Lung (tissue), 12 donors: Measurements from ENCODE around the gene SPTB. TPM values are rescaled to one million over a fixed set of nuclear protein-coding genes. Genes with fewer than 3 reads are reported as not detected.

Experiments used
- ATAC-seq: fragments of 200-7000 bp; cut with Tn5 transposase; one replicate; pipeline ENCODE4 v1.9.1; 2020; ENCODE audit warnings: moderate number of reproducible peaks; ENCODE audit not compliant: insufficient read depth, low FRiP score
- DNase-seq, 3 donors: peaks; one replicate each; pipeline ENCODE4 v3.0.0-alpha.2; 2013 to 2017
- H3K27ac ChIP-seq, 2 donors: one replicate each; pipeline ENCODE4 v1.5.1; 2013; ENCODE audit warnings: mild to moderate bottlenecking in 2 of 2, moderate library complexity in 2 of 2, control low read depth in 1 of 2, inconsistent platforms in 1 of 2, low read depth in 1 of 2, low read length in 1 of 2
- H3K27me3 ChIP-seq, 3 donors: one replicate each; pipeline ENCODE4 v1.5.1; 2013; ENCODE audit warnings: low read length in 2 of 3; ENCODE audit not compliant: control insufficient read depth in 3 of 3, insufficient read depth in 3 of 3
- H3K36me3 ChIP-seq, 4 donors: one replicate each; pipeline ENCODE4 v1.5.1; 2013; ENCODE audit warnings: low read length in 4 of 4, mild to moderate bottlenecking in 1 of 4, moderate library complexity in 1 of 4; ENCODE audit not compliant: control insufficient read depth in 4 of 4, insufficient read depth in 4 of 4
- H3K4me1 ChIP-seq, 5 donors: one replicate each; pipeline ENCODE4 v1.5.1; 2013; ENCODE audit warnings: low read length in 5 of 5, mild to moderate bottlenecking in 2 of 5, moderate library complexity in 1 of 5; ENCODE audit not compliant: control insufficient read depth in 5 of 5, insufficient read depth in 5 of 5
- H3K4me3 ChIP-seq: one replicate; pipeline ENCODE4 v1.5.1; 2013; ENCODE audit warnings: mild to moderate bottlenecking, control low read depth, moderate library complexity
- H3K9ac ChIP-seq, 2 donors: one replicate each; pipeline ENCODE4 v1.5.1; 2013; ENCODE audit warnings: low read length in 2 of 2, control low read depth in 1 of 2; ENCODE audit not compliant: insufficient read depth in 1 of 2
- H3K9me3 ChIP-seq, 4 donors: one replicate each; pipeline ENCODE4 v1.5.1; 2013; ENCODE audit warnings: low read length in 3 of 4, mild to moderate bottlenecking in 1 of 4, moderate library complexity in 1 of 4; ENCODE audit not compliant: control insufficient read depth in 4 of 4, insufficient read depth in 3 of 4
- CTCF ChIP-seq: IDR thresholded peaks from 2 replicates; pipeline ENCODE4 v1.5.1; 2012; ENCODE audit warnings: mild to moderate bottlenecking; ENCODE audit errors: control extremely low read depth, extremely low read depth
- WGBS, 2 donors: extraction: QIAGEN DNeasy Blood & Tissue Kit; methylation state at CpG; one replicate each; pipeline ENCODE4 v1.1.7; 2013; 5-methylcytosine and 5-hydroxymethylcytosine counted together
- polyA plus RNA-seq, 2 donors: library from polyadenylated mRNA; stranded (reverse); fragments of 200-250 nt; gene quantifications; one replicate each; pipeline ENCODE4 v1.2.1, GENCODE V29; 2013
- total RNA-seq, 2 donors: library from RNA; depleted of rRNA in 1 of 2; stranded (reverse); fragments of >200 nt in 1 of 2; gene quantifications; one replicate each; pipeline ENCODE4 v1.2.1, GENCODE V29; 2014 to 2021
- donor health status: control.
- donor health status: control.
- donor health status: Bipolar disorder and iron deficiency.
- donor health status: healthy.
- donor health status: DM: yes; HTN: yes; CAD: no.

SPTB gene
- total and polyA plus RNA-seq, 4 donors: 1.2 to 11.5 (median 2.1) TPM

DNA sequence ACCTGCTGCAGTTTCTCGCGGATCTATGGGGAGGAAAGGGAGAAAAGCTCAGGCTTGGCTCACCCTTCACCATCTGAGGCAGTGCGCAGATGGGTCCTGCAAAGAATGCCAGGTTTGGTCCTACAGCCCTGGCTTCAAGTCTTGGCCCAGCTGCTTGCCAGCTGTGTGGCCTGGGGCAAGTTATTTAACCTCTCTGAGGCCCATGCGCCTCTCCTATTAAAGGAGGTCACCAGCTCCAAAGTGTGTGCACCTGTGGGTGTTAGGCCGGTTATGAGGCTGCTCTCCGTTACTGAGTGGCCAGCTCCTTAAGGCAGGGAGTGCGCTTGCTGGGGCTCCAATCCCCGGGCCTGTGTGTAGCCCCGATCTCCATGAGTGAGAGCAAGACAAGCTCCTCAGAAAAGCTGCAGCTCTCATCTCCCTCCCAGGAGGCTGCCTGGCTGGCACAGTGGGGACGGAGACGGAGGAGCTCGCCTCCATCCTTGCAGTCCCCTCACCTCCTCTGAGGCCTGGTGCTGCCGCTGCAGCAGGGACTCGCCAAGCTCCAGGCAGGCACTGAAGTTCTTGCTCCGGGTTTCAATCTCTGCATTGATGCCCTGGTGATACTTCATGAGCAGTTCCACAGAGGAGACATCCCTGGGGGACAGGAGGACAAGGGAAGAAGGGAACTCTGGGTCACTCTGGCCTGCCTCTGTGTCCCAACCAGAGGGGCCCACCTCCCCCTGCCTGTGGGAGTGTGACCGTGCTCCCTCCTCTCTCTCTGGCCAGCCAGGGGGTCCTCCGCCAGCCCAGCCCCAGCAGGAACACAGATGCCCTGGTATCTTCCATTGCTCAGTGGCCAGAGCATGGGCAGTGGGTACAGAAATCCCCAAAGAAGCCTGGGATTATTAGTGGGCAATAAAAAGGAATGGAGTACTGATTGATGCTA, 110.3 kb downstream of the SPTB start:
- ATAC-seq: no peak
- Histone ChIP-seq H3K27me3 (no peaks in the 10 kb centered on the region), H3K27ac (no peak overlapping the region), H3K9me3 (no peaks in the 10 kb centered on the region), H3K4me1 (peaks cover 0 to 4% (median 0%) of the 10 kb centered on the region in 5 donors), H3K36me3 (peaks cover 0 to 3% (median 0%) of the 10 kb centered on the region in 4 donors), H3K9ac (no peak overlapping the region), H3K4me3 (no peak overlapping the region)
- no peak for TF ChIP-seq CTCF
- no peak for DNase-seq
- WGBS, 2 donors: 90 to 91% methylated on average over 16 to 17 of the region's 17 CpGs

DNA sequence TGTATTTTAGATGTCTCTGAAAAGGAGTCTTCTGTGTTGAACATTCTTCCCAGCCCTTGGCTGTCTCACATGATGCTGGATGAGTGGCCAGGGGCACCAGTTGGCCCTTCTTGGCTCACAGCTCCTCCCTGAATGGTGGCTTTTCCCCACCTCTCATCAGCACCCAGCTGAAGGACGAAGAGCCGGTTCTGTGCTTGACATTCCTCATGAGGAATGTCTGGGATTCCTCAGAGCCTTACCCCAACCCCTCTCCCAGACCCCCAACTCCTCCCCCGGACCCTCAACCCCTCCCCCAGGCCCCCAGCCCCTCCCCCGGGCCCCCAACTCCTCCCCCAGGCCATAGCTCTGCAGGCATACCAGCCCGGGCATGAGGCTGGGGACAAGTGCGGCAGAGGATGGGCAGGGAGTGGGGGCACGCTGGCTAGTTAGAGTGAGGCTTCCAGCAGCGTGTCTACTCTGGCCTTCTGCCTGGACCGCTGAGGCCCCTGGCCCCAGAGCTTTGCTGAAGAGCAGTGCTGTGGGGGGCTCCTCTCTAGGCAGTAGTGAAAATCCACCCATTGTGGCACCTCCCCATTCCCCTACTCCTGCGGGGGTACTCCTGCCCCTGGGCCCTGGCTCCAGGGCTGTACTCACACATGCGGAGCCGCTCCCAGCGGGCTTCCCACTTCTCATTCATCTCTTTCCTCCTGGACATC, 111.2 kb downstream of the SPTB start:
- ATAC-seq (no peak), DNase-seq (peak in 1 of 3 donors; percentile 14)
- H3K9me3 ChIP-seq: no peaks in the 10 kb centered on the region
- TF ChIP-seq CTCF: no peak
- H3K27ac ChIP-seq: no peak overlapping the region
- WGBS, 2 donors: 67 to 83% methylated on average over 13 of the region's 13 CpGs
- no peak overlapping the region for H3K9ac ChIP-seq
- H3K36me3 ChIP-seq: peaks cover 0 to 3% (median 0%) of the 10 kb centered on the region in 4 donors
- no peaks in the 10 kb centered on the region for H3K27me3 ChIP-seq
- H3K4me3 ChIP-seq: no peak overlapping the region
- H3K4me1 ChIP-seq: peaks cover 0 to 12% (median 6%) of the 10 kb centered on the region in 5 donors

DNA sequence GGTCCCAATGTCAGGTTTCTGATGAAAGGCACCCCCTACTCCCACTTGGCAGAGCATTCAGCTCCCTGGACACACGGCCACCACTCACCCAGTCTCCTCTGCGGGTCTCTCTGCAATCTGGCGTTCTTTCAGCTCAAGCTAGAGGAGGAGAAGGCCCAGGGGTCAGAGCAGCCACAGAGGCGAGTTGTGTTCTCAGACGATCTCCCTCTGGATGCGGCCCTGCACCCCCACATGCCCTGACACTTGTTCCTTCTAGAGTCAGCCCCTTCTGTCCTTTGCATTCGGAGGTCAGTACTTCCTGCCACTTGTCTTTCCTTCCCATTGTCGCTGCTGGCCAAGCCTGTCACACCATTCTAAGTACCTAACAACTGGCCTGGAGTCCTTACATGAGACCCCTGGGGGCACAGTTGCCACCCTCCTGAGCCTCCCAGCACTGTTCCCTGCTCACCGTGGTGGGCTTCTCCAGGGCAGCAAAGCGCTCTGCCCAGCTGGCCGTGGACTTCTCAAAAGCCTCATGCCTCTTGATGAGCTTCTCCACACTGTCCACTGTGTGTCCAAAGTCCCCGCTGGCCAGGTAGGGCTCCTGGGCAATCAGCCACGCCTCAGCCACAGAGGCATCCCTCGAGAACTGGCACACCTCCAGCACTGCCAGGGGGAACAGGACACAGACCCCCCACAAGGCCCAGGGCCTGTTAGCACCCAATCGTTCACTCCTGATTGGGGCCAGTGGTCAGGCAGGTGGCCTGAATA, 112.3 kb downstream of the SPTB start:
- no peak for DNase-seq
- Histone ChIP-seq H3K4me3 (no peak overlapping the region), H3K9me3 (no peaks in the 10 kb centered on the region), H3K27ac (no peak overlapping the region), H3K36me3 (peaks cover 0 to 3% (median 0%) of the 10 kb centered on the region in 4 donors), H3K27me3 (no peaks in the 10 kb centered on the region), H3K4me1 (peaks cover 0 to 21% (median 8%) of the 10 kb centered on the region in 5 donors), H3K9ac (no peak overlapping the region)
- TF ChIP-seq CTCF: no peak
- ATAC-seq: no peak
- 72 to 83% methylated on average over 15 of the region's 15 CpGs for WGBS, 2 donors
